Thyroid gland (tissue), 4 donors: ENCODE results near the gene NKTR. TPM values are rescaled to one million over a fixed set of nuclear protein-coding genes. Genes with fewer than 3 reads are reported as not detected.

Experiments
- DNase-seq, 2 donors: peaks; one replicate each; pipeline ENCODE4 v3.0.0-alpha.2; 2019
- H3K27ac ChIP-seq, 3 donors: fragments of 200-600 bp; sonication (generic); 1 replicate in 2 of 3; 2 replicates in 1 of 3; pipeline ENCODE4 v1.5.1; 2016 to 2019; ENCODE audit warnings: mild to moderate bottlenecking in 1 of 3, moderate library complexity in 1 of 3
- H3K27me3 ChIP-seq: fragments of 200-600 bp; sonication (generic); one replicate; pipeline ENCODE4 v1.5.1; 2019
- H3K36me3 ChIP-seq, 2 donors: fragments of 200-600 bp; sonication (generic); one replicate each; pipeline ENCODE4 v1.5.1; 2016 to 2019
- H3K4me1 ChIP-seq, 2 donors: fragments of 200-600 bp; sonication (generic); one replicate each; pipeline ENCODE4 v1.5.1; 2017 to 2019
- H3K4me3 ChIP-seq, 3 donors: fragments of 200-600 bp; sonication (generic); replicated peaks in 1 of 3; 1 replicate in 2 of 3; 2 replicates in 1 of 3; pipeline ENCODE4 v1.5.1; 2016; ENCODE audit warnings: mild to moderate bottlenecking in 1 of 3
- H3K9me3 ChIP-seq: fragments of 200-600 bp; sonication (generic); one replicate; pipeline ENCODE4 v1.5.1; 2017
- POLR2A ChIP-seq, 2 donors: fragments of 450-650 bp; IDR thresholded peaks; one replicate each; pipeline ENCODE4 v1.6.1; 2017; ENCODE audit warnings: antibody characterized with exemption in 2 of 2, mild to moderate bottlenecking in 2 of 2, moderate library complexity in 1 of 2
- WGBS, 2 donors: methylation state at CpG; one replicate each; pipeline ENCODE4 v1.1.5; 2017; 5-methylcytosine and 5-hydroxymethylcytosine counted together
- intact Hi-C: fragments of 100-400 bp; cut with DNase I; formaldehyde crosslinking; loops from one replicate; pipeline ENCODE4 v1.15.1; 2023
- total RNA-seq, 4 donors: library from RNA; depleted of rRNA; stranded (reverse); fragments of >200 nt; gene quantifications; one replicate each; pipeline ENCODE4 v1.2.3, GENCODE V29; 2016
- TF ChIP-seq, protein P1 (sequence below), 6 experiments: fragments of 200-600 bp in 3 of 6; fragments of 450-650 bp in 3 of 6; sonication (generic) in 3 of 6; IDR thresholded peaks; one replicate each; pipeline ENCODE4 v1.5.1; 2016 to 2019; ENCODE audit warnings: antibody characterized with exemption in 6 of 6, mild to moderate bottlenecking in 2 of 6, inconsistent platforms in 1 of 6, moderate library complexity in 1 of 6

NKTR gene
- total RNA-seq, 4 donors from 2014 or later: 157 to 383 (median 197) TPM

DNA sequence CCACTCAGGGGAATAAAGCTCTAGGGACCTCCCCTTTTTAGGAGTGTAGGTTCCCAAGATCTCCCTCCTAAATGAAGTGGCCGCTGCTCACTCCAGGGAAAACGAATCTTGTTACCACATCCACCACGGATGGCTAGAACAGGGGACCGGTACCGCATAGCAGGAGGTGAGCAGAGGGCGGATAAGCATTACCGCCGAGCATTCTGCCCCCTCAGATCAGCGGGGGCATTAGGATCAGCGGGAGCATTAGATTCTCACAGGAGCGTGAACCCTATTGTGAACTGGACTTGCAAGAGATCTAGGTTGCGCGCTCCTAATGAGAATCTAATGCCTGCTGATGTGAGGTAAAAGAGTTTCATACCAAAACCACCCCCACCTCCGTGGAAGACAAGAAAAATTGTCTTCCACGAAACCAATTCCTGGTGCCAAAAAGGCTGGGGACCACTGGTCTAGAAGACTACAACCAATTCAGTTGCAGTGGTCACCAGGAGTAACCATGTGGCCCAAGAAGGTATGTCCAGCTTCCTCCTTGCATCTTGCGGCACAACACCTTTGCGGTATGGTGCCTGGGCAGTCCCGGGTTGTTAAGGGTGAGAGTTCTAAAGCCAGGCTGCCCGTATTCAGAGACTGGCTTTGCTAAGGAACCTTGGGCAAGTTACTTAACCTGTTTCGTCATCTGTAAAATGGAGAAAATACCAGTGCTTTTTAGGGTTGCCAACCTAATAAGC is 10.9 kb upstream of the NKTR start:
- H3K27me3 ChIP-seq: no peaks in the 10 kb centered on the region
- H3K36me3 ChIP-seq: peaks cover 0 to 2% of the 10 kb centered on the region in 2 donors
- intact Hi-C loops: loop anchor here (2.0 to 10.0 kb wide), 2 partner anchors 65 to 625 kb away; partner anchors contain the start of gene ULK4
- peaks cover 12 to 16% of the 10 kb centered on the region in 2 donors for H3K4me1 ChIP-seq
- no peak for DNase-seq
- H3K9me3 ChIP-seq: no peaks in the 10 kb centered on the region
- TF ChIP-seq POLR2A (IDR thresholded peaks at IDR 0.05): no peak
- TF ChIP-seq, protein P1, sequence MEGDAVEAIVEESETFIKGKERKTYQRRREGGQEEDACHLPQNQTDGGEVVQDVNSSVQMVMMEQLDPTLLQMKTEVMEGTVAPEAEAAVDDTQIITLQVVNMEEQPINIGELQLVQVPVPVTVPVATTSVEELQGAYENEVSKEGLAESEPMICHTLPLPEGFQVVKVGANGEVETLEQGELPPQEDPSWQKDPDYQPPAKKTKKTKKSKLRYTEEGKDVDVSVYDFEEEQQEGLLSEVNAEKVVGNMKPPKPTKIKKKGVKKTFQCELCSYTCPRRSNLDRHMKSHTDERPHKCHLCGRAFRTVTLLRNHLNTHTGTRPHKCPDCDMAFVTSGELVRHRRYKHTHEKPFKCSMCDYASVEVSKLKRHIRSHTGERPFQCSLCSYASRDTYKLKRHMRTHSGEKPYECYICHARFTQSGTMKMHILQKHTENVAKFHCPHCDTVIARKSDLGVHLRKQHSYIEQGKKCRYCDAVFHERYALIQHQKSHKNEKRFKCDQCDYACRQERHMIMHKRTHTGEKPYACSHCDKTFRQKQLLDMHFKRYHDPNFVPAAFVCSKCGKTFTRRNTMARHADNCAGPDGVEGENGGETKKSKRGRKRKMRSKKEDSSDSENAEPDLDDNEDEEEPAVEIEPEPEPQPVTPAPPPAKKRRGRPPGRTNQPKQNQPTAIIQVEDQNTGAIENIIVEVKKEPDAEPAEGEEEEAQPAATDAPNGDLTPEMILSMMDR (IDR thresholded peaks at IDR 0.05): no peak
- WGBS, 2 donors: 91% methylated on average over 20 of the region's 20 CpGs
- peak overlapping the region in 2 of 3 donors; percentile 72 to 73 for H3K27ac ChIP-seq
- peak overlapping the region in 1 of 3 donors; percentile 59 for H3K4me3 ChIP-seq

DNA sequence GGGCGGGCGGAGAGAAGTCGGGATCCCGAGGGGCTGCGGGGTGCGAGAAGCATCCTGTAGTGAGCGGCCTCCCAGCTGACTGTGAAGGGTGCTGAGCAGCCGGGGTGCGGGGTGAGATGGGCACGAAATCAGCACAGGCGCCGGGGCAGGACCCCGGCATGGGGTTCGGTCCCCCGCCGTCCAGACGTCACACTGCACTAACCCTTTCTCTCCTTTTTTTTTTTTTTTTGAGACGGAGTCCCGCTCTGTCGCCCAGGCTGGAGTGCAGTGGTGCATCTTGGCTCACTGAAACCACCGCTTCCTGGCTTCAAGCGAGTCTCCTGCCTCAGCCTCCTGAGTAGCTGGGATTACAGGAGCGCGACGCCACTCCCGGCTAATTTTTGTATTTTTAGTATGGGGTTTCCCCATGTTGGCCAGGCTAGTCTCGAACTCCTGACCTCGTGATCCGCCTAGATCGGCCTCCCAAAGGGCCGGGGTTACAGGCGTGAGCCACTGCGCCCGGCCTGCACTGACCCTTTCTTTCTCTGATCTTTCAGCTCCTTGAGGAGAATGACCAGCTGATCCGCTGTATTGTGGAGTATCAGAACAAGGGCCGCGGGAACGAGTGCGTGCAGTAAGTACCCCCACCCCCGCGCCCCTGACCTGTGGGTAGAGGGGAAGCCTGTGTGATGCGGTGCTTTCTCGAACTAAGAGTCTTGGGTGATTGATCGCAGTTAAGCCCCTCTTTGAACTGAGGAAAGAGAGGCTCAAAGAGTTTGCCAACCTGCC is 9.3 kb upstream of the NKTR start:
- 6 to 8% methylated on average over 34 to 38 of the region's 44 CpGs for WGBS, 2 donors
- H3K4me3 ChIP-seq: peak overlapping the region in 2 of 3 donors; percentile 59
- no peaks in the 10 kb centered on the region for H3K27me3 ChIP-seq
- H3K27ac ChIP-seq: peak overlapping the region; percentile 68 to 73 (median 73)
- intact Hi-C loops: loop anchor here (2.0 kb wide), 1 partner anchor 64 kb away; no protein-coding TSS in a partner anchor
- TF ChIP-seq, protein P1 (IDR thresholded peaks at IDR 0.05): no peak
- TF ChIP-seq POLR2A (IDR thresholded peaks at IDR 0.05): no peak
- peaks cover 12 to 16% of the 10 kb centered on the region in 2 donors for H3K4me1 ChIP-seq
- DNase-seq: peak in 1 of 2 donors; percentile 39
- H3K36me3 ChIP-seq: peaks cover 0 to 2% of the 10 kb centered on the region in 2 donors
- no peaks in the 10 kb centered on the region for H3K9me3 ChIP-seq

DNA sequence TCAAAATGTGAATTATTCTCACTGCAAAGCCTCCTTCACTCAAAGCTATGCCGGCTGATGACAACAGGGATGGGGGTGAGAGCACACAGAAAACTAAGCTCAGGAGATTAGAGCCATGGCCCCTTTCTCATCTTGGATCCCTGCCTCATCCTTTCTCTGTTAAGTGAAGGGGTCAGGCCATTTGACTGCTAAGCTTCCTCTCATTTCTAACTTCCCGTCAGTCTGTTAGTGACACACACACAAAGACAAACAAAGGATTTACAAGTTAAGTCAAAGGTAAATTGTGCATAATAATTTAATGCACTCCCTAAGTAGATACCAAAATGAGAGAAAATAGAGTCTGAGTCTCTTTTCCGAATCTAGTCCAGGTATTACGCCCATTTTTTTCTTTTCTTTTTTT is 8.7 kb upstream of the NKTR start:
- no peak for TF ChIP-seq POLR2A (IDR thresholded peaks at IDR 0.05)
- TF ChIP-seq, protein P1 (IDR thresholded peaks at IDR 0.05): no peak
- H3K27me3 ChIP-seq: no peaks in the 10 kb centered on the region
- H3K4me3 ChIP-seq: no peak overlapping the region
- H3K4me1 ChIP-seq: peaks cover 12 to 16% of the 10 kb centered on the region in 2 donors
- no peaks in the 10 kb centered on the region for H3K9me3 ChIP-seq
- DNase-seq: no peak
- peaks cover 0 to 2% of the 10 kb centered on the region in 2 donors for H3K36me3 ChIP-seq
- intact Hi-C loops: loop anchor here (2.0 kb wide), 1 partner anchor 63 kb away; no protein-coding TSS in a partner anchor
- peak overlapping the region; percentile 68 to 73 (median 73) for H3K27ac ChIP-seq
- WGBS, 2 donors: 74 to 82% methylated on average over 4 of the region's 4 CpGs

DNA sequence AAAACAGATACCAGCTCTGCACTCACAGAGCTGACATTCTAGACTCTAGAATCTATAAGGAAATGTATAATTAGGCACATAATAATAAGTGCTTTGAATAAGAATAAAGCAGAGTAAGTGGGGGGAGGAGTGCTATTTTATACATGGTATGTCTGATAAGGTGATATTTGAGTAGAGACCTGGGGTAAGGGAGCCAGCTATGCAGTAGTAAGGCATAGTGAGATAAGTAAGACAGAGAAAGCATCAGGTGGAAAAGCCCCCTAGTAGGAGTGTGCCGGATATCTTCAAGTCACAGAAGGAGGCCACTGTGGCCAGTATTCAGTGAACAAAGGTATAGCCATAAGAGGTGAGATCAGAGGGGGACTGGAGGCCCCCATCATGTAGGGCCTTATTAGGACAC is 6.9 kb upstream of the NKTR start:
- intact Hi-C loops: no loop called here
- 94 to 95% methylated on average over 1 of the region's 1 CpG for WGBS, 2 donors
- no peak overlapping the region for H3K27ac ChIP-seq
- H3K36me3 ChIP-seq: peaks cover 0 to 2% of the 10 kb centered on the region in 2 donors
- H3K27me3 ChIP-seq: no peaks in the 10 kb centered on the region
- no peak for TF ChIP-seq POLR2A (IDR thresholded peaks at IDR 0.05)
- TF ChIP-seq, protein P1 (IDR thresholded peaks at IDR 0.05): no peak
- DNase-seq: no peak
- H3K4me1 ChIP-seq: peaks cover 12 to 16% of the 10 kb centered on the region in 2 donors
- no peaks in the 10 kb centered on the region for H3K9me3 ChIP-seq
- H3K4me3 ChIP-seq: no peak overlapping the region
